Fibroblast of skin of right biceps (primary cell): Measurements from ENCODE around the gene MRPS25.
A peak's percentile ranks its signal among the peaks of the same experiment; 100 is the strongest.

Experiments
- DNase-seq: peaks from one replicate; pipeline ENCODE4 v3.0.0-alpha.2; 2013

The MRPS25 gene

GRCh38 chr3:15081960-15082664 lies 17.0 kb upstream of the MRPS25 start:
- no peak for DNase-seq

DNA sequence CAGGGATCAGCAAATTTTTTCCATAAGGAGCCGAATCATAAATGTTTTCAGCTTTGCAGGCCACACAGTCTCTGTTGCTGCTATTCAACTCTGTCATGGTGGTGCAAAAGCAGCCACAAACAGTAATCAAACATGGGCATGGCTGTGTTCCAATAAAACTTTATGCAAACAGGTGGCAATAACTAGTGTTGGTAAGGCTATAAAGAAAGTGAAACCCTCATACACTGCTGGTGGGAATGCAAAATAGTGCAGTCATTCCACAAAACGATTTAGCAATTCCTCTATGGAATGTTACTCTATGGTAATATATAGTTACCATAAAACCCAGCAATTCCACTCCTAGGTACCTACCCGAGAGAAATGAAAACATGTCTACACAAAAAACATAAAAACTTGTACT lies 14.0 kb upstream of the MRPS25 start:
- DNase-seq: no peak

- DNase-seq: no peak
Measured at GRCh38 chr3:15074500-15074899, 9.4 kb upstream of the MRPS25 start.

- DNase-seq: no peak
Measured at GRCh38 chr3:15071699-15072098, 6.6 kb upstream of the MRPS25 start.

- no peak for DNase-seq
Measured at GRCh38 chr3:15069441-15069840, 4.3 kb upstream of the MRPS25 start.

- DNase-seq: no peak
Measured at GRCh38 chr3:15066467-15066866, 1.4 kb upstream of the MRPS25 start.

DNA sequence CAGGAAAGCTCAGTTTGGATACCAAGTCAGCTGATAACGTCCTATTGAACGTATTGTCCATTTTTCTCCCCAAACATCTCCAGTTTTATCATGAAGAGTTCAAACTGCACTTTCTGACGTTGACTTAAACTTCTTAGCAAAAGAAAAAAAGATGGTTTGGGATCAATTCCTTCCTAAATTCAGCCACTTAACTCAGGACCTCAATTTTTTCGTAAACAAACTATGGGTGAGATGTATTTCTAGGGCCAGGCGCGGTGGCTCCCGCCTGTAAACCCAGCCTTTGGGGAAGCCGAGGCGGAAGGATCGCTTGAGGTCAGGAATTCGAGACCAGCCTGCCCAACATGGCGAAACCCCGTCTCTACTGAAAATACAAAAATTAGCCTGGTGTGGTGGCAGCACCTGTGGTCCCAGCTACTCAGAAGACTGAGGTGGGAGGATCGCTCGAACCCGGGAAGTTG lies 464 bp upstream of the MRPS25 start:
- no peak for DNase-seq

- peak; percentile 19 for DNase-seq
Measured at GRCh38 chr3:15064299-15064834, 748 bp downstream of the MRPS25 start.

DNA sequence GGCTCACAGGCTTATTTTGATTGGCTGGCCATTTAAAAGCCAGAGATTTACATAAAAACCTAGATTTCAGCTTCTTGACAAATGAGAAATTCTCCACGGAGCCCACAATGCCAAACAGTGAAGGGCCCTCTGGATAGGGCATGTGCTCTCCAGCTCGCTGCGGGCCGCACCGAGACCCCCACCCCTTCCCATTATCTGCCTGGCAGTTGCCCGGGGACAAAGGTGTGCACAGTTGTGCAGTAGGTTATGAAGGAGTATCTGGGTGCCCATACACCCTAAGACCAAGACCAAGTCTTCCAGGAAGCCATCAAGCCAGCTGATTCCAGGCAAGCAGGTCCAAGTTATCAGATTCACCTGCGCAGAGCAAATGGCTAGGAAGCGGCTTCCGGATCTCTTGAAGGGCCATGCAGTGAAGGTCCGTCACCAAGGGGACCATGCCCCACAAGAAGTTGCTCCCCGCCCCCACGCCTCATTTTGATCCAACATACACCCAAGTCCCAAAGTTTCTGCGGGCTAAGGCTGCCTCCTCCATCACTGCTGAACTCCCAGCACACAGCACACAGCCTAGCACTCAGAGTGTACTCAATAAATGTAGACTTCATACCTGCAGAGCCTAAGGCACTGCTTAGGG lies 1.3 kb downstream of the MRPS25 start:
- no peak for DNase-seq

DNA sequence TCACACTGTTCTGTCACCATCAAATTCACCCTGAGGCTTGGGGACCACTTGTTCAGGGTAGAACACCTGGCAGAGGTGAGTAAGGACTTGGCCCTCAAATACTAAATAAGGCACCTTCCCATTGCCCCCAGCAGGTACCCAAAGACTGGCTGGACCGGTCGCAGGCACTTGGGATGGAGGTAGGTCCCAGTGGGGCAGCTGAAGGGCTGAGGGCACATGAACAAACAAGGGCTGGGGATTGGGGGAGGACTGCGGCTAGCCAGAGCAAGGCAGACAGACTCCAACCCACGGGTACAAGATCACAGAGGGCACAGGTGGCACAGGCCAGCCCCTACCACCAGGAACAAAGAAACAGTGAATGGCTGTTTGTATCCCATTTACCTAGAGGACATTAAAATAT lies 1.9 kb downstream of the MRPS25 start:
- DNase-seq: no peak

GRCh38 chr3:15060029-15060428 lies 5.1 kb downstream of the MRPS25 start:
- no peak for DNase-seq

DNA sequence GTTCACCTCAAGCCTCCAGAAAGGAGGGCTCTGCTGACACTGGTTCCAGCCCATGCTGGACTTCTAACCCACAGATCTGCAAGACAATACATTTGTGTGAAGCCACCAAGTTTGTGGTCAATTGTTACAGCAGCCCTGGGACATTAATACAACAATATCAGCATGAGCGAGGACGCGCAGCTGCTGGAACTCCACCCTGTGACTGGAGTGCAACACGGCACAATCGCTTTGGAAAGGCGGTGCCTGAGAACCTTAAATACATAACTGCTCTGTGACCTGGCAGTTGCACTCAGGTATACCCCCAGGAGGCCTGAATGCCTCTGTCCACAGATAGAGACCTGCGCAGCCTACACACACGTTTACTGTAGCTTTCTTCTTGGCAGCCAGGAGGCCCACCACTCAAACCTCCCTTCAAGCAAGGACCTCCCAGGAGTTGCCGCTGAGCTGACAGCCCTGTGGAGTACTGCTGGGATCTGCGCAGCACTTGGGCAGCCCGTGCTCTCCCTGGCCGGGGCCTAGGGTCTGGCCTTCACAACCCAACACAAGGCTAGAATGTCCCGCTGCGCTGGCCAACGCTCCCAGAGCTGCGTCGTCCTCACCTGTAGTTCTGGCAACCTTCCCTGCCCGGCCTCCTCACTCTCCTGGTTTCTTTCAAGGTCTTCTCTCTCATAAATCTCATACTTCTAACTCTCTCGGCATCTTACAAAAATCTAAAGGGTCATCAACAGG lies 8.3 kb downstream of the MRPS25 start:
- DNase-seq: no peak

- DNase-seq: peak; percentile 25
Measured at GRCh38 chr3:15055019-15055557, 10.0 kb downstream of the MRPS25 start.

GRCh38 chr3:15053541-15053940 lies 11.6 kb downstream of the MRPS25 start:
- DNase-seq: no peak

DNA sequence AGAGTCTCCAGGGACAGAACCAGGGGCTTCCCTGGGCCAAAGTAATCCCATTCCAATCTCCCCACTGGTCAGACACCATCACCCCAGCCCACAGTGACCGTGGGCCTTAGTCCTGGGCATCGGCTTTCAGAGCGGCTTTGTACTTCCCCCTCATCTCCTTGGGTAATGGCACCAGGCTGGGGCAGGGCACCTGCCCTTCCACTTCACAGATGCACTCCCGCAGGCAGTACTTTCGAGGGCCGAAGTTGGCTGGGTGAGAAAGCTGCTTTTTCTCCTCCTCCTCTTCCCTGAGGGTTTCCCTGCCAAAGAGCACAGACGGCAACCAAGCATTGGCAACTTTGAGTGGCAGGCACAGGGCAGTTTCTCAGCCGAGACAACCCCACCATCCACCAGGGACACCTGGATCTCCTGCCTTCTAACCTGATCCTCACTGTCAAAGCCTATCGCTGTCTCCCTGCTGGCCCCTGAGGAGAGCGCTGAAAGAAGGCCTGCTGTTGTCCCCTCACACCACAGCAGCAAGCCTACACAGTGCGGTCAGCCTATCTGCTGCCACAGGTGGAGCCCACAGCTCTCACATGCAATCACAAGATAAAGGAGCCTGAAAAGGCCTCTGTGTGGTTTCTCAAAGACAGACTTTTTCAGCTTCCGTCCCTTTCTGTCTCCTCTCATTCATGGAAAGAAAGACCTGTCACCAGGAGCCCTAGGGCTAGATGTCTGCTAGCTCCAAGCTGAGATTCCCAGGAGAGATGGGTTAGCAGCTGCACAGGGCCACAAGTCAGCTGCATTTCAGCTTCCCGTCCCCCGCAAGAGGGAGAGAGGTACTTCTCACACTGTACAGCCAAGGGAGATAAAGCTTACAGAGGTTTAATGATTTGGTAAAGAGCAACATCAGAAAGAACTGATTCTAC lies 12.5 kb downstream of the MRPS25 start:
- DNase-seq: no peak

DNA sequence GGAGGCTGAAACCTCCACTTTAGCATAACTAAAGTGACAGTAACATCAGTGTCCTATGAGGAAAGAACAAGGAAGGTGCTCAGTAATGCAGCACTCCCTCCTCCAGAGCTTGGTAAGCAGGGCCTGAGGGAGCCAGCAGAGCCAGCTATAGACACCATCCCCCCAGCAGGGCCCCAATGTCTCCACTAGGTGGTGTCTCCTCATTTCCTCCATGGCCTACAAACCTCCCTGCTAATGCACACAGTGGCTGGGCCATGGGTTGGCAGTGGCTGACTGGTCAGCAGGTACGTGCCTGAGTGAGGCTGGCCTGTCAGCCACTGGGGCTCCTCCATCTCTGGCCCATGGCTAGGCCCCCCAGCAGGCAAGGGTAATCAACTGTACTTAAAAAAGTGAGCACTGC lies 13.6 kb downstream of the MRPS25 start:
- DNase-seq: peak; percentile 30

DNA sequence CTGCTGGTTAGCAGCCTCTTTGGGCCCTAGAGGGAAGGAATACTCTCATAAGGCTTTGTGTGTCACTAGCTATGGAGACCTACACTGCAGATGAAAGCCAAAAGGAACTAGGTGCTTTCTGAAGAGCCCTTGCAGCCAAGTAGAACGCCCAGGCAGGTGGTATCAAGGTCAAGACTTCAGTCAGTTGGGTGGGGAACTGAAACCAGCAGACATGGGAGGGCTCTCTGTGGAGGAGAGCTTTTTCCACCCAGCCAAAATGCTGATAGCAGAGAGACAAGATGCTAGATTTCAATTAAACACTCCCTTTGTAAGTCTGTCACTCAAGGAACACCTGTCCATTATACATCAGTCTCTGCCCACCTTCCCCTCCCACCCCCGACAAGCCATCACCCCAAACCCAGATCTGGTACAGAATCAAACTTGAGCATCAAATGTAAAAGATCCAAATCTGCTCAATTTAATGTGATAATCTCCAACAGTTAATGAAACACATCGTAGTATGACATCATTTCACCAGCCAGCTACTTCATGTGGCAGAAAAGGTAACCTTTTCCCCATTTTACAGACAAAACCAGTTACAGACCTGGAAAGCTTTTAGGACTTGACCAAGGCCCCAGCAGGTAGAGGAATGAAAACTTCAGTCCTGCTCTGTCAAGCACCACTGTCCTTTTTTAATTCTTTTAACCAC lies 14.6 kb downstream of the MRPS25 start:
- DNase-seq: no peak

- DNase-seq: no peak
Measured at GRCh38 chr3:15049584-15049983, 15.5 kb downstream of the MRPS25 start.

GRCh38 chr3:15045667-15046066 lies 19.4 kb downstream of the MRPS25 start:
- no peak for DNase-seq

DNA sequence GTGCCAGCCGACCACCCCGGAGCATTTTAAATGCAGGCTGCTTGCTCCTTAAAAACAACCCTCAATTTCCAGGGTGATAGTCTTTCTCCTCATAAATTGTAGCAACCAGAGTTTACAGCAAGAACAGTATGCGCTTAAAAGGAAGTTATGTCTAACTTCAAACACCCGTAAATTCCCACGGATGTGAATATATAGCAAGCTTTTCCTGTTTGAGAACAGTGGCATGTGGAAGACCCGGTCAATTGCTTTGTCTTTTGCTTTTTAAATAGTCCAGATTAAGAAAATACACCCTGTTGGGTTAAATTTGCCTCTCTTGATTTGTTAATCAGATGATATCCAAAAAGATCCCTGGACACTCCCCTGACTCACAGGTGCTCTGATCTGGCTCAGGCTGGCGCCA lies 20.8 kb downstream of the MRPS25 start:
- no peak for DNase-seq

DNA sequence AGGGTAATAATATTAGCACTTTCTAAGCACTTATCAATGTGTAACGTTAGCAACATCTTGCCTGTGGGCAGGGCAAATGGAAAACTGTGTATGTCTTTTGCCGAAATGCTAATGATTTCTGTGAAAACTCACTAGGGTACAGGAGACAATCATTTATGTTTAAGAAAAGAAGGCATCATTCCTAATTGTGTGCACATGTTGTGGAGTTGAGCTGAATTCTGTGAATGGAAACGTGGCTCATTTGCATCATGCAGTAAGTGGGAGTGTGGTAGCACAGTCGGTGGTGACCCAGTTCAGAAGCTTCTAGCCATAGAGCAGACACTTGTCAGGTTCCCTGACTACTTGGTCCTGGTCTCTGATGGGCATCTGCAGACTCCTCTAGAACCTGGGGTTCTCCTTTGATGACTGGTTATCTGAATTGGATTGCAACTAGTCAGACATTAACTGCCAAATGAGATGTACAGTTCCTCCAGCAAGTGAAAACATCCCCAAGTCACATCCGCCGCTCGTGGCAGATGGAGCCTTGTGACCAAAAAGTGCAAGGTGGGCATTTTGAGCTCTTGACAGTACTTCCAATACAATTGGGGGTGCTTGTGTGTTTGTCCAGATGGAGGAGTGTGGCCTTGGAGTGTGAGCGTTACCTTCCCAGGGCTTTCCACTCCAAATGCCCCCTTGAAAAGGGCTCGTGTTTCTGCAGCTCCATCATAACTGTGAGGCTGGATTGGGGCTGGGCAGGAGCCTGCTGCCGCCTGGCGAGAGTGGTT lies 21.5 kb downstream of the MRPS25 start:
- no peak for DNase-seq
